ENCODE data around the gene SMARCD3. TPM values are rescaled to one million over a fixed set of nuclear protein-coding genes. Genes with fewer than 3 reads are reported as not detected.
A peak's percentile ranks its signal among the peaks of the same experiment; 100 is the strongest.

Gene SMARCD3
- total and polyA plus RNA-seq, 3 donors from 2014 or later: 55.1 to 122 (median 94.0) TPM

DNA sequence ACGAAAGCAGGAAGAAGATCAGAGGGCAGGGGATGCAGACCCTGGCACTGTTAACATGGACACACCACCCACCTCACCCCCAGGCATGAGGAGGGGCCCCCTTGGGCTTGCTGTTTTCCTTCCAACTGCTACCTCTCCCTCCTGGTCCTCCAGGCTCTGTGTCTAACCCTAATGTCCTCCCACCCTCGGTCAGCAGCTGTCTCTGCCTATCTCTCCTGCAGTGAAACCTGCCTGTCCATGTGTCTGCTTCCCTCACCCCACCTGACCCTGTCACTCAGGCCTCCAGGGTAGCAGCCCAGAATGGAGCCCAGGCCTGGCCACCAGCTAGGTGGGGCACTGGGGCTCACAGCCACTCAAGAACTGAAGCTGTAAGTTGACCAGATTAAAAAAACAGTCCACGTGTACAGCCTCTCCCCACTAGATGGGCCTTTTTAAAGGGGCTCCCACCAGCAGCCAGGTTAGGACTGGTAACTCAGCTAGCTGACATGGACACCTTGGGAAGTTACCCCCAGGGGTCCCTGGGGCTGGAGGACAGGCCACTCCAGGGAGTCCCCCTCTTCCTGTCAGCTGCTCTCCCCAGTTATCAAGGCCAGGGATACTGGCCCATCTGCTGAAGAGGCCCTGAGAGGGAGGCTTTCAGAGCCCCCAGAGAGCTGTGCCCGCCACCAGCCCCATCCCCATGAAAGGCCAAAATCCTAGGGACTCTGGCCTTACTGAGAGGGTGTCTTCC is 1.5 kb downstream of the SMARCD3 start:
- H3K4me3 ChIP-seq: peak overlapping the region in 1 of 2 donors; percentile 73
- TF ChIP-seq, protein P1, sequence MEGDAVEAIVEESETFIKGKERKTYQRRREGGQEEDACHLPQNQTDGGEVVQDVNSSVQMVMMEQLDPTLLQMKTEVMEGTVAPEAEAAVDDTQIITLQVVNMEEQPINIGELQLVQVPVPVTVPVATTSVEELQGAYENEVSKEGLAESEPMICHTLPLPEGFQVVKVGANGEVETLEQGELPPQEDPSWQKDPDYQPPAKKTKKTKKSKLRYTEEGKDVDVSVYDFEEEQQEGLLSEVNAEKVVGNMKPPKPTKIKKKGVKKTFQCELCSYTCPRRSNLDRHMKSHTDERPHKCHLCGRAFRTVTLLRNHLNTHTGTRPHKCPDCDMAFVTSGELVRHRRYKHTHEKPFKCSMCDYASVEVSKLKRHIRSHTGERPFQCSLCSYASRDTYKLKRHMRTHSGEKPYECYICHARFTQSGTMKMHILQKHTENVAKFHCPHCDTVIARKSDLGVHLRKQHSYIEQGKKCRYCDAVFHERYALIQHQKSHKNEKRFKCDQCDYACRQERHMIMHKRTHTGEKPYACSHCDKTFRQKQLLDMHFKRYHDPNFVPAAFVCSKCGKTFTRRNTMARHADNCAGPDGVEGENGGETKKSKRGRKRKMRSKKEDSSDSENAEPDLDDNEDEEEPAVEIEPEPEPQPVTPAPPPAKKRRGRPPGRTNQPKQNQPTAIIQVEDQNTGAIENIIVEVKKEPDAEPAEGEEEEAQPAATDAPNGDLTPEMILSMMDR (IDR thresholded peaks at IDR 0.05): no peak
- TF ChIP-seq POLR2A (IDR thresholded peaks at IDR 0.05): no peak
- no peak for DNase-seq
- no peaks in the 10 kb centered on the region for H3K9me3 ChIP-seq
- H3K27me3 ChIP-seq: no peaks in the 10 kb centered on the region
- H3K36me3 ChIP-seq (ENCODE audit: low read depth, missing control alignments): no peaks in the 10 kb centered on the region
- H3K4me1 ChIP-seq: peaks cover 49% of the 10 kb centered on the region
- intact Hi-C loops (cut with DNase I; ENCODE audit: low total_unique reads): no loop called here
- peak overlapping the region; percentile 89 to 90 for H3K27ac ChIP-seq
- WGBS, 2 donors: 36 to 43% methylated on average over 2 to 3 of the region's 4 CpGs

DNA sequence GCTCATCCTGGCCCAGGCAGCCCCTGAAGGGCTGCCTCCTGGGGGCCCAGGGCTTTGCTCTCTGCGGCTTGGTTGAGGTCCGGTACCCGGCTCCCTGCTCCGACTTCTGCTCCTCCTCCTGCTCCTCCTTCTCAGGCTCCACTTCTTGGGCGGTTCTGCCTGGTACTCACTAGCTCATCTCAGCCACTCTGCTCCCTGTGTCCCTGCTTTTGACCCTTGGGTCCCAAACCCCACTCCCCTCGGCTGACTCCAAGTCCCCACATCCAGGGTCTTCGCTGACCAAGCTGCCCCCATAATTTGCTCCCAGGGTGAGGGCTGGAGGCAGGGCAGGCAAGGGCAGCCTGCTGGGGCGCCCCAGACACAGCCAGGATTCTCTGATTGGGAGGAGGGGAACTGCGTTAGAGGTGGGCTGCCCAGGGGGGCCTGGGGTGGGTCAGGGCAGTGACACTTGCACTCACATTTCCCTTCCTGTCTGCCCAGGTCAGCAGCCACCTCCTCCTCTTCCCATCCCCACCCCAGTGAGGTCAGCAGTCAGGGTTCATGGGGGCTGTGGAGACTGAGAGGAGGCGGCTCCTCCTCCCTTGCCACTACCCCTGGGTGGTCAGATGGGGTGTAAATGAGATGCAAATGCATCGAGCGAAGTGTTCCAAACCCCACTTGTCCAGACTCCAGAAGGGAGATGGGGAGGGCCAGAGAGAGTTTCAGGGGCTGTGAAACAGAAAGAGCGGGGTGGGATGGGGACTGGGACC is 2.2 kb downstream of the SMARCD3 start:
- DNase-seq: peak; percentile 51

DNA sequence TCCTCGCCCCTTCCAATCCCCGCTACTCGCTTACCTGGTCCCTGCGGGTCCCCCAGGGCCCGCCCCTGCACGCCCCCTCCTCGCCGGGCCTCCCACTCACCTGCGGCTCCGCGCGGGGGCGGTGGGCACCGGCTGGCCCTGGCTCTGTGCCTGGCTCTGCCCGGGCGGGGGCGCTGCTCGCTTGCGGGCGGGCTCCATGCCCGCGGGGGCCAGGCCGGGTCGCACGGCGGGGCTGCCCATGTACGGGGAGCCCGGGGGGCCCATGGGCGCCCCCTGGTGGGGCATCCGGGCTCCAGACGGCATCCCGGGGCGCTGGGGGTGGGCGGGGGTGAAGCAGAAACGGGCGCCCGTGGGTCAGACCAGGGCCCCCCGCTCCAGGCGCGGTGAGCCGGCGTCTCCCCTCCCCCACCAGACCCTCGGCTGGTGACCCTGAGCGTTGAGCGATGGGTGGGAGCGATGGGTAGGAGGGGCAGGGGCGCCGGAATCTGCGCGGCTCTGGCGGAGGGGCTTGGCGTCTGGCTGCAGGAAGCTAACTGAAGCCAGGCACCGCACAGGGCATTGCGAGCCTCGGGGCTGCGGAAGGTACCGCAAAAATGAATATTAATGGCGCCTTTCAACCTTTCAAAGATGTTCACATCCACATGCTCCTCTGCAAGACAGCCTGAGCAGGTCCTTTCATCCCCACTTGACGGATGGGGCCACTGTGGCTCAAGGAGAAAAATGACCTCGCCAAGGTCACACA is 3.0 kb downstream of the SMARCD3 start:
- 5 to 18% methylated on average over 5 to 49 of the region's 60 CpGs for WGBS, 2 donors
- Histone ChIP-seq H3K27me3 (no peaks in the 10 kb centered on the region), H3K9me3 (no peaks in the 10 kb centered on the region), H3K27ac (peak overlapping the region in 1 of 2 donors; percentile 36), H3K4me3 (peak overlapping the region; percentile 24 to 25), H3K4me1 (peaks cover 41% of the 10 kb centered on the region), H3K36me3 (ENCODE audit: low read depth, missing control alignments) (no peaks in the 10 kb centered on the region)
- intact Hi-C loops (cut with DNase I; ENCODE audit: low total_unique reads): no loop called here
- peak; percentile 45 for DNase-seq
- TF ChIP-seq, protein P1 (IDR thresholded peaks at IDR 0.05): peak; percentile 19 to 63 (median 37)
- no peak for TF ChIP-seq POLR2A (IDR thresholded peaks at IDR 0.05)

More for the DNA sequence above, 2.2 kb downstream of the SMARCD3 start:
- H3K27ac ChIP-seq: peak overlapping the region in 1 of 2 donors; percentile 89
- H3K9me3 ChIP-seq: no peaks in the 10 kb centered on the region
- H3K36me3 ChIP-seq (ENCODE audit: low read depth, missing control alignments): no peaks in the 10 kb centered on the region
- intact Hi-C loops (cut with DNase I; ENCODE audit: low total_unique reads): no loop called here
- H3K4me1 ChIP-seq: peaks cover 48% of the 10 kb centered on the region
- H3K27me3 ChIP-seq: no peaks in the 10 kb centered on the region
- H3K4me3 ChIP-seq: peak overlapping the region; percentile 24 to 25
- 29 to 33% methylated on average over 12 to 13 of the region's 13 CpGs for WGBS, 2 donors
- no peak for TF ChIP-seq POLR2A (IDR thresholded peaks at IDR 0.05)
- TF ChIP-seq, protein P1 (IDR thresholded peaks at IDR 0.05): no peak

DNA sequence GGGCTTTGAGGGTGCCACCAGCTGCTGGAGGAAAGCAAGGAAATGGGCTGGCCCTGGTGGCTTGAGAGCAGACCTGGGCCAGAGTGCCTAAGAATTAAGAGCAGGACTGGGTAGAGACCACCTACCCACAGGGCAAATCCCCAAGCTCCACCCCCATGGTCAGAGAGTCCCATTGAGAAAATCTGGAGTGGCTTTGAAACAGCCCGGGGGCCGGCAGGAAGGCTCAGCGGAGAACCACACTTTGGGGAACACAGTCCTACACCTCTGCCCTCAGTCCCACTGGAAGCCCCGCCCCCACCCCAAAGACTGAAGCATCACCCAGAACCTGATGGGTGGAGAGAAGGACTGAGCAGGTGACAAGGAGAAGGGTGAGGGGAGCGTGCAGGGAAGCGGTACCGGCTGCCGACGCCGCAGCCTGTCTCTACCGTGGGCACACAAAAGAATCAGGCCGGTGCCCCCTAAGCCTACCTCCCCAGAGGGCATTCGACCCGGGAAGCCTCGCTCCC is 3.6 kb downstream of the SMARCD3 start:
- no peaks in the 10 kb centered on the region for H3K36me3 ChIP-seq (ENCODE audit: low read depth, missing control alignments)
- TF ChIP-seq, protein P1 (IDR thresholded peaks at IDR 0.05): no peak
- no peak for TF ChIP-seq POLR2A (IDR thresholded peaks at IDR 0.05)
- peak overlapping the region in 1 of 2 donors; percentile 36 for H3K27ac ChIP-seq
- H3K9me3 ChIP-seq: no peaks in the 10 kb centered on the region
- intact Hi-C loops (cut with DNase I; ENCODE audit: low total_unique reads): no loop called here
- peaks cover 34% of the 10 kb centered on the region for H3K4me1 ChIP-seq
- H3K4me3 ChIP-seq: peak overlapping the region; percentile 24 to 25
- no peak for DNase-seq
- no peaks in the 10 kb centered on the region for H3K27me3 ChIP-seq
- 13 to 21% methylated on average over 12 to 15 of the region's 15 CpGs for WGBS, 2 donors

Measured in testis (tissue), 3 donors.